IMR-90 (cell line): Measurements from ENCODE around the gene FERMT3. TPM values are rescaled to one million over a fixed set of nuclear protein-coding genes. Genes with fewer than 3 reads are reported as not detected.

Experiments used
- ELK1 ChIP-seq: fragments of 150-350 bp; IDR thresholded peaks from 2 replicates; pipeline ENCODE4 v1.6.1; 2016; ENCODE audit warnings: low read depth, mild to moderate bottlenecking, low read length, moderate library complexity, borderline replicate concordance
- polyA plus RNA-seq, 3 experiments: library from polyadenylated mRNA; depleted of rRNA; stranded (reverse); fragments of >200 nt; gene quantifications; 2 replicates each; pipeline ENCODE4 v1.2.3, GENCODE V29; 2012; ENCODE audit warnings: low replicate concordance in 1 of 3
- total RNA-seq: library from RNA; depleted of rRNA; stranded (reverse); fragments of >200 nt; gene quantifications from 2 replicates; pipeline ENCODE4 v1.2.3, GENCODE V29; 2012; rRNA removed

The FERMT3 gene
- total and polyA plus RNA-seq, 2 of the 4 experiments (the other 2 are of a cell fraction) = 0.36 to 2.3 TPM

DNA sequence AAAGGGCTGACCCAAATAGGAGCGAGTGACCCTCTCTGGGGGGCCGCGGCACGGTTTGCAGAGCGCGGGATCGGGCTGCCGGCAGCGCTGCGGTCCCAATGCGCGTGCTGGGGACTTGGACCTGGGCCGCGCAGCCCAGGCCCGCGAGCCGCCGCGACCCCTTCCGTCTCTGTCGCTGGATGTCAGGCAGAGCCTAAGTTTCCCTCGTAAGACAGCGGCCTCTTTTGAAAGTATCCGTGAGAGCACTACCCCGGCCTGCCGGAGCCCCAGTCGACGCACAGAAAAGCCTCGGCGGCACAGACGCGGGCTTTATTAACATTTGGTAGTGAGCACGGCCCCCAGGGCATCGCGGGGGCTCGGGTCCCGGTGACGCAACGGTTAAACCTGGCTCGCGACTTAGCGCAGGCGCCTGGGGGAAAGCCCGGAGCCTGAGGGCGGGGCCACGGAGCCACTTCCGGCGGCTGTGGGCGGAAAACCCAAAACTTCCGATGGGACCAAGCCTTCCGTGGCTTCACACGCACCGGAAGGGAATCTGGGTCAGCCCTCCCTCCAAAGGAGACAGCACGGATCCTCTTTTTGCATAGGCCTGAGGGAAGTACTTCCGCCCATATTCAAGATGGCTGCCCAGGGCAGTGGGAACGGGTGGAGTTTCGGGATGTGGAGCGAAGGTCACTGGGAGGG is 63.2 kb downstream of the FERMT3 start (continued):
- TF ChIP-seq ELK1 = peak; percentile 53; the same call in 1 of the 2 replicates

Other genes starting within 250 kb of the FERMT3 start
- gene COX8A, start 232.1 kb upstream of the FERMT3 start, total RNA-seq = 250 and 315 TPM in 2 replicates
- 598 and 701 TPM in 2 replicates for gene COX8A, start 232.1 kb upstream of the FERMT3 start, polyA plus RNA-seq (2012; rRNA removed)
- gene OTUB1, start 220.3 kb upstream of the FERMT3 start, total RNA-seq = 53.6 and 69.0 TPM in 2 replicates
- 168 and 184 TPM in 2 replicates for gene OTUB1, start 220.3 kb upstream of the FERMT3 start, polyA plus RNA-seq (2012; rRNA removed)
- gene FLRT1, start 170.8 kb upstream of the FERMT3 start, total RNA-seq = under 0.01 TPM in 2 replicates
- 0.07 TPM in 1 of 2 replicates, not detected in the other for gene FLRT1, start 170.8 kb upstream of the FERMT3 start, polyA plus RNA-seq (2012; rRNA removed)
- 2.5 and 4.2 TPM in 2 replicates for gene MACROD1, start 40.6 kb upstream of the FERMT3 start, total RNA-seq
- gene MACROD1, start 40.6 kb upstream of the FERMT3 start, polyA plus RNA-seq (2012; rRNA removed) = 9.3 and 10.9 TPM in 2 replicates
- gene STIP1, start 20.6 kb upstream of the FERMT3 start, total RNA-seq = 363 and 489 TPM in 2 replicates
- gene STIP1, start 20.6 kb upstream of the FERMT3 start, polyA plus RNA-seq (2012; rRNA removed) = 189 and 201 TPM in 2 replicates
- 43.0 and 81.9 TPM in 2 replicates for gene TRPT1, start 19.5 kb downstream of the FERMT3 start, total RNA-seq
- gene TRPT1, start 19.5 kb downstream of the FERMT3 start, polyA plus RNA-seq (2012; rRNA removed) = 63.2 and 64.2 TPM in 2 replicates
- 21.3 and 24.4 TPM in 2 replicates for gene NUDT22, start 19.6 kb downstream of the FERMT3 start, total RNA-seq
- gene NUDT22, start 19.6 kb downstream of the FERMT3 start, polyA plus RNA-seq (2012; rRNA removed) = 44.6 and 55.3 TPM in 2 replicates
- 2.2 and 3.9 TPM in 2 replicates for gene DNAJC4, start 23.8 kb downstream of the FERMT3 start, total RNA-seq
- 22.8 and 30.3 TPM in 2 replicates for gene DNAJC4, start 23.8 kb downstream of the FERMT3 start, polyA plus RNA-seq (2012; rRNA removed)
- 3.0 and 3.9 TPM in 2 replicates for gene VEGFB, start 27.9 kb downstream of the FERMT3 start, total RNA-seq
- 23.9 and 25.1 TPM in 2 replicates for gene VEGFB, start 27.9 kb downstream of the FERMT3 start, polyA plus RNA-seq (2012; rRNA removed)
- 36.2 and 62.5 TPM in 2 replicates for gene FKBP2, start 34.4 kb downstream of the FERMT3 start, total RNA-seq
- 68.6 and 76.4 TPM in 2 replicates for gene FKBP2, start 34.4 kb downstream of the FERMT3 start, polyA plus RNA-seq (2012; rRNA removed)
- 176 and 206 TPM in 2 replicates for gene PPP1R14B, start 40.2 kb downstream of the FERMT3 start, total RNA-seq
- 257 and 355 TPM in 2 replicates for gene PPP1R14B, start 40.2 kb downstream of the FERMT3 start, polyA plus RNA-seq (2012; rRNA removed)
- 24.9 and 26.9 TPM in 2 replicates for gene PLCB3, start 44.8 kb downstream of the FERMT3 start, total RNA-seq
- gene PLCB3, start 44.8 kb downstream of the FERMT3 start, polyA plus RNA-seq (2012; rRNA removed) = 23.9 and 25.9 TPM in 2 replicates
- gene BAD, start 77.9 kb downstream of the FERMT3 start, total RNA-seq = 27.5 and 30.3 TPM in 2 replicates
- gene BAD, start 77.9 kb downstream of the FERMT3 start, polyA plus RNA-seq (2012; rRNA removed) = 68.0 and 88.6 TPM in 2 replicates
- 2.8 and 3.6 TPM in 2 replicates for gene GPR137, start 79.1 kb downstream of the FERMT3 start, total RNA-seq
- 26.0 and 31.8 TPM in 2 replicates for gene GPR137, start 79.1 kb downstream of the FERMT3 start, polyA plus RNA-seq (2012; rRNA removed)
- not detected in 2 replicates for gene KCNK4, start 84.6 kb downstream of the FERMT3 start, total RNA-seq
- gene KCNK4, start 84.6 kb downstream of the FERMT3 start, polyA plus RNA-seq (2012; rRNA removed) = not detected in 2 replicates
- not detected in 2 replicates for gene CATSPERZ, start 93.6 kb downstream of the FERMT3 start, total RNA-seq
- gene CATSPERZ, start 93.6 kb downstream of the FERMT3 start, polyA plus RNA-seq (2012; rRNA removed) = not detected in 2 replicates
- gene ESRRA, start 98.8 kb downstream of the FERMT3 start, total RNA-seq = 10.2 and 10.3 TPM in 2 replicates
- 15.0 and 15.8 TPM in 2 replicates for gene ESRRA, start 98.8 kb downstream of the FERMT3 start, polyA plus RNA-seq (2012; rRNA removed)
- 202 and 206 TPM in 2 replicates for gene TRMT112, start 110.8 kb downstream of the FERMT3 start, total RNA-seq
- 173 and 206 TPM in 2 replicates for gene TRMT112, start 110.8 kb downstream of the FERMT3 start, polyA plus RNA-seq (2012; rRNA removed)
- 120 and 160 TPM in 2 replicates for gene PRDX5, start 111.4 kb downstream of the FERMT3 start, total RNA-seq
- gene PRDX5, start 111.4 kb downstream of the FERMT3 start, polyA plus RNA-seq (2012; rRNA removed) = 292 and 332 TPM in 2 replicates
- gene CCDC88B, start 133.5 kb downstream of the FERMT3 start, total RNA-seq = 1.3 and 1.7 TPM in 2 replicates
- 2.5 and 3.1 TPM in 2 replicates for gene CCDC88B, start 133.5 kb downstream of the FERMT3 start, polyA plus RNA-seq (2012; rRNA removed)
- gene RPS6KA4, start 152.4 kb downstream of the FERMT3 start, total RNA-seq = 43.3 and 52.9 TPM in 2 replicates
- gene RPS6KA4, start 152.4 kb downstream of the FERMT3 start, polyA plus RNA-seq (2012; rRNA removed) = 38.8 and 46.7 TPM in 2 replicates